SW 1271 (cell line): ENCODE data around the gene MAD2L2.

Experiments used
- DNase-seq, 2 experiments: peaks; one replicate each; lab custom pipeline; 2025; lab: John Stamatoyannopoulos, UW

Gene MAD2L2

GRCh38 chr1:11704691-11705475, 23.9 kb upstream of the MAD2L2 start:
- no peak for DNase-seq

DNA sequence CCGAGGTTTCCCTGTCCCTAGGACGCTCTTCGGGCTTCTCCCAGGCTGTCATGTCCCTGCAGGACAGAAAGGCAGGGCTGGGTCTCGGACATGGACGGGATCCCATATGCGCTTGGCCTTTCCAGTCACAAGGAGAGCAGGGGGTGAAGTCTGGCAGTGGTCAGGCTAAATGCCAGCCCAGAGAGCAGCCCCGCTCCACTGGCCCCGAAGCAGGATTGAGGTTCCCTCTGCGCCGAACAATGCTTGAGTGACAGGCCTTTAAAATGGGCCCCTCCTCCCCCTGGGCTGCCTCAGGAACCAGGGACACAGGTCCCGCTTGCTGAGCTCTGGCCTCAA, 23.2 kb upstream of the MAD2L2 start:
- no peak for DNase-seq

- no peak for DNase-seq
These were observed 22.6 kb upstream of the MAD2L2 start for GRCh38 chr1:11703357-11704193.

DNA sequence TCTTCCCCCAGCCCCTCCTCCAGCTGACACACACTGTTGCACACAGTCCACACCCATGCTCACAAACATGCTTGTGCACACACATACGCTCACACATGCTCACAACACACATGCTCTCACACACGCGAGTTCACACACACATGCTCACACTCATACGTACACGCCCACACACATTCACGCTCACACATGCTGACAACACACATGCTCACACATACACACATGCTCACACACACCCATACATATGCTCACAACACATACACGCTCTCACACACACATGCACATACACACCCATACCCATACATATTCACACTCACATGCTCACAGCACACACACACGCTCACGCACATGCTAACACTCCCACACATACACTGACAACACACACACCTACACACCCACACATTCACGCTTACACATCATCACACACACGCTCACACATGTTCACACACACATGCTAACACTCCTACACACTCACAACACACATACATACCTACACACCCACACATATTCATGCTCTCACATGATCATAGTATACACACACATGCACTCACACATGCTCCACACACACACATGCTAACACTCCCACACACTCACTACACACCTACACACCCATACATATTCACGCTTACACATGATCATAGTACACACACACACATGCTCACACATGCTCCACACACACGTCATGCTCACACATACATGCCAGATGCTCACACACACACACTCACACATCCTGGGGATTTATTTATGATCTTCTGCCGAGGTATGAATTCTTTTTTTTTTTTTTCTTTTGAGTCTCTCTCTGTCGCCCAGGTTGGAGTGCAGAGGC, 21.2 kb upstream of the MAD2L2 start:
- no peak for DNase-seq

DNA sequence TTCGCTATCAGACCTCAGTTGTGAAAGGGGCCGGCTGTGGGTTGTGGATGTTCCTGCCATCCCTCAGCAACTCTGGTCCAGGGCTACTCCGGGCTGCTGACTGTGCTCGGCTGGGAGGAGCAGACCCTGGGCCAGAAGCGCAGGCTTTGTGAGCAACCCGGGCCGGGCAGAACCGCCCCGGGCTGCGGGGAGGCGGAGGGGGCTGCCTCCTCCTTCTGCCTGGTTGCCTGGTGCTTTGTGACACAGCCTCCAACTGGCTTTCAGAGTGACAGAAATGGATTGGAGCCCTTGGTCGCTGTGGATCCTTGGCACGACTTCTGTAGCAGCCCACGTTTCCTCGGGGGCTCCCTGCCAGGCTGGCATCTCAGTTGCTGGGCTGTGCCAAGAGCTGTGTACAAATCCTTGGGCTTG, 20.6 kb upstream of the MAD2L2 start:
- no peak for DNase-seq

DNA sequence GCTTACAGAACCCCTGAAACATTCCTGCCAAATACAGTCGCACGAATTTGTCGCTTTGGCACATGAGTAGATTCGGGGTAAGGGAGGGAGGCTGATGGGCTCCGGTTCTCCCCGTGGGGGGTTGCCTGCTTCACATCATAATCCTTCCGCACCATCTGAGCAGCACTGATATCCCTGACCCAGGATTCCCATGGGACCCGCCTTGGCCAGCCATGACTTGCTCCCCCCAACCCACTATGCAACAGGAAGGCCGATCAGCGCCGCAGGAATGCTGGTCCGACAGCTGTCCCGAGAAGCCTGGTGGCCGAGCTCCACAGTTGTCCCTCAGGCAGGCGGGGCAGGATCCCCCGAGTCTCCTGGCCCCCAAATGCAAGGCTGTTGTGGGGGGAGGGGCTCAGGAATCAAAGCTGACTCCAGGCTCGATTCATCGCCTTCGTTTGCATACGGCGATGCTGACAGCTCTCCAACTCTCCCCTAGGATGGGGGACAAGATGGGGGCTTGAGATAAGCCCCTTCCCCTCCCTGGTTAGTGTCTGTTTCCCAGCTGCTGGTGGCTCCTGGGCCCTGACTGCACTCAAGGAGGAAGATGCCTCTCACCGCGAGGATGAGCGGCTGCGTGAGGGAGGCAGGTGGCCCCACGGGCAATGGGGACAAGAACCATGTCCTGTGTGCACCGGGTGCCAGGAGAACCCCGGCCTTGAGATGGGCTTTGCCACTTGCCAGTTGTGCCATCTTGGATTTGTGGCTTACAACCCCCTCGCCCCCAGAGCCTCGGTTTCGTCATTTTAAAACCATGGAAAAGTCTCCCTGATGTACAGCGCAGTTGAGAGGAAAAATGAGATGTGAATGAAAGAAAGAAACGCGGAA, 19.9 kb upstream of the MAD2L2 start:
- no peak for DNase-seq

GRCh38 chr1:11697893-11698210, 16.9 kb upstream of the MAD2L2 start:
- no peak for DNase-seq

DNA sequence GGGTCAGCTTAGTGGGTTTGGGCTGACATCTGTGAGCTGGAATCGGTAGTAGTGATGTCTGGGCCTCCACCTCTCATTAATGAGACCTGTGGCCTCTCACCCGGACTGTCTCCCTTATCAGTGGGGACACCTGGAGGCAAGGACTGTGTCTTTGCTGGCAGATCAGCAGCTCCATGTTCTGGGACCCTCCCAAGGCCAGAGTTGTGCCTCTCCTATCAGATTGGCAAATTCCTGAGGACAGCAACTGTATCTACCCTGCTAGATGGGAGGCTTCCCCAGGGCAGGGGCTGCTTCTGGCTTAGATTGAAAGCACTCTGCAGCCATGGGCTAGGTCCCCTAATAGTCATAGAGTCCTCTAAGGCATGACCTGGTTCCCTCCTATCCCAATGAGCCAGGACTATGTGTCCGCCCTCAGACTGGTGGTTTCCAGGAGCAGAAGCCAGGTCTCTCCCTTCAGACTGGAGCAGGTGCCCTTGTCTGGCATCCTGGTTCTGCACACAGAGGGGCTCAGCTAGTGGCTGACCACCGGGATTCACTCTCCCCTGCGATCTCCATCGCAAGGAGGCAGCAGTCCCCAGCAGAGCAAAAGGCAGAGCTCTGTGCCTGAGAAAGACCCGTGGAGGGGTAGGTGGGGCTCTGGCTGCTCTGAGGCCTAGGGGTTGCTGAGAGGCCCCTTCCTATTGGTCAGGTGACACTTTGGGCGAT, 16.4 kb upstream of the MAD2L2 start:
- DNase-seq, result no peak

- DNase-seq, result no peak
These were observed 14.9 kb upstream of the MAD2L2 start for GRCh38 chr1:11695861-11696260.

- DNase-seq, result no peak
These were observed 13.0 kb upstream of the MAD2L2 start for GRCh38 chr1:11693917-11694316.

DNA sequence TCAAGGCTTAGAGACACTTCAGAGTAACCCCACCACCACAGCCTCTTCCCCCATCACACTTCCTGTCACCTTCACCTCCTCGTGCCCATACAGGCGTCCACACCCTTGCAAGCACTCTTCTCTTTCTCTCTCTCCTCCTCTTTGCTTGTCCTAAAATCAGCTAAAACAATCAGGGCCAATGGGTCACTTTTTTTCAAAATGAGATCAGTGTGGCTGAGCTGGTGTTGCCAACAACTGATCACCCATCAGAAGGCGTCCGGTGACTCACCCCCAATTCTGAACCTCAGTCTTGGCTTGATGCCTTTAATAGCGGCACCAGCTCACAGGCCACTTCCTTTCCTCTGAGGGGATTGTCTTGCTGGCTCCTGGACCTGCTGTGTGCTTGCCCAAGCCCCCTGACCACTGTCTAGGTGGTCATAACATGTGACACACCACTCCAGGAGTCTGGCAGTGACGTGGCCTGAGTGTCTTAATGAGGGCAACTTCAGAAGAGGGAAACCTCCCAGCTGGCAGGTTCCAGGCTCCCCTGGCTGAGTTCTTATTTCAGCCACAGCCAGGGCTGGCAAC, 12.2 kb upstream of the MAD2L2 start:
- DNase-seq, result peak; percentile 8 to 64

DNA sequence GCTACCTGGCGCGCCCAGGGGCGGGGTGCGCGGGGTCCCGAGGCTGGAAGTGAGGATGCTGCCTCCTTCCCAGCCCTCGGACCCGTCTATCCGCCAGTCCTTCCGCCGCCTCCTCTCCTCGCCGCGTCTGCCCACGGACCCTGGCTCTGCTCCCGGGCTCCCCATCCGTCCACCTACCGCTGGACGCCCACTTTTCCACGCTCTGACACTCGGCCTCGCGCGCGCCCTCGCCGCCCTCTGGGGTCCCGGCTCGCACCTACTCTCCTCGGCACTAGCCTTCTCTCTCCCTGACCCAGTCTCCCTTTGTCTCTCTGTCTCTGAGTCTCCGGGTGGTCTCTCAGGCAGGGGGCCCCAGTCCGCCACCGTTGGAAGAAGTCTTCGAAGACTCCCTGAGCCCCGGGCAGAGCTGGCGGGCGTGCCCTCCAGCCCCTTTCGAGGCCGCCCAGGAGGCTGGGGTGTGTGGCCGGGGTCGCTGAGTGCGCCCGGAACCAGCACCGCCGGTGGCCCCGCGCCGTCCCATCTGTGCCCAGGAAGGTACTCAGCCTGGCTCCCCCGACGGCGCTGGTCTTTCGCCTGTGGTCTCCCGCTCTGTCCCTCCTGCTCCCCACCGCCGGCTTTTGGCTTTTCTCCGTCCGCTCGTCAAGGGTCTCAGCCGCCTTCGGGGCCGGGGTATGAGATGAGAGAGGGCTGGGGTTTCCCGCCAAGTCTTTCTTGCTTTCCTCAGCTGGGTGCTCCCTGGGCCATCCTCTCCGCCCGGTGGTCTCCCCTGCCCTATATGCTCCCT, 11.2 kb upstream of the MAD2L2 start:
- no peak for DNase-seq

DNA sequence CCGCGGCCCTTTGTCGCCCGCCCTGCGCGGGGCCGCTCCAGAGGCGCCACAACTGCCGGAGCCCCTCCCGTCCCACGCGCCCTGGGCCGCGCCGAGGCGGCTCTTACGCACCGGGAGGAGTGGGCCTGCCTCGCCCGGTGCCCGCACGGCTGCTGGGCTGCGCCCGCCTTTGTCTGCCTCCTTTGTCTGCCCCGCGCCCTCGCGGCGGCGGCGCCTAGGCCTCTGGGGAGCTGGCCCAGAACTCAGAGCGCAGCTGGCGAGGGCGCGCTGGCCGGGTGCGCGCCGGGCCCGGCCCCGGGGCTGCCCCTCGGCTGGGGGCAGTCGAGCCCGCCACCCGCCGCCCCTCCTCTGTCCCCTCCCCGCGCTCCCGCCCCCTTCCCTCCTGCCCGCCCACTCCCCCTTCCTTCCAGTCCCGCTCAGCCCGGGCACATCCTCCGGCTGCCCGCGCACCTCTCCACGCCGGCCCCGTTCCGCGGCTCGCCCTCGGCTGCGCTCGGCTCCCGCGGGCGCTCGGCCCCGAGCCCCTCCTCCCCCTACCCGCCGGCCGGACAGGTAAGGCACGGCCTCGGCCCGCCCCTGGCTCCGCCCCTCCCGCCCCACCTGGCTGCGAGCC, 10.5 kb upstream of the MAD2L2 start, which contains the start of gene DRAXIN:
DRAXIN (plus strand) TSS at position 409 of the 613 bp plus-strand sequence. CDS start 14,549 bp downstream, outside the sequence.
- DNase-seq, result no peak

- no peak for DNase-seq
These were observed 9.7 kb upstream of the MAD2L2 start for GRCh38 chr1:11690397-11691301.

GRCh38 chr1:11688506-11688905, 7.6 kb upstream of the MAD2L2 start:
- no peak for DNase-seq

- no peak for DNase-seq
These were observed 4.3 kb upstream of the MAD2L2 start for GRCh38 chr1:11685210-11685752.

GRCh38 chr1:11684070-11684469, 3.1 kb upstream of the MAD2L2 start:
- DNase-seq, result no peak

GRCh38 chr1:11682799-11683198, 1.9 kb upstream of the MAD2L2 start:
- DNase-seq, result no peak
